OCI-M1 (cell line): Measurements from ENCODE around the gene MYO5A.
"Not testable (repeated sequence)": the region's sequence is repeated elsewhere in the genome, so short reads cannot be mapped to it uniquely, and the experiment has no call there.

ENCODE experiments used
- DNase-seq: peaks from one replicate; lab custom pipeline; 2025; lab: John Stamatoyannopoulos, UW

Gene MYO5A

GRCh38 chr15:52288986-52289385 lies 239.7 kb downstream of the MYO5A start:
- no peak for DNase-seq

- DNase-seq = no peak
These were observed 240.4 kb downstream of the MYO5A start for GRCh38 chr15:52288051-52288942.

GRCh38 chr15:52287114-52287513 lies 241.6 kb downstream of the MYO5A start:
- no peak for DNase-seq

- not testable (repeated sequence) for DNase-seq
These were observed 242.7 kb downstream of the MYO5A start for GRCh38 chr15:52285941-52286340.

GRCh38 chr15:52284164-52284563 lies 244.5 kb downstream of the MYO5A start:
- no peak for DNase-seq

GRCh38 chr15:52283281-52283680 lies 245.4 kb downstream of the MYO5A start:
- DNase-seq = no peak

- no peak for DNase-seq
These were observed 246.3 kb downstream of the MYO5A start for GRCh38 chr15:52282418-52282817.

- DNase-seq = no peak
These were observed 247.3 kb downstream of the MYO5A start for GRCh38 chr15:52281085-52282035.

- DNase-seq = no peak
These were observed 248.2 kb downstream of the MYO5A start for GRCh38 chr15:52280326-52281084.

- no peak for DNase-seq
These were observed 249.9 kb downstream of the MYO5A start for GRCh38 chr15:52278636-52279367.

- no peak for DNase-seq
These were observed 250.5 kb downstream of the MYO5A start for GRCh38 chr15:52278135-52278534.

GRCh38 chr15:52277575-52277974 lies 251.1 kb downstream of the MYO5A start:
- DNase-seq = no peak

- DNase-seq = no peak
These were observed 252.4 kb downstream of the MYO5A start for GRCh38 chr15:52276256-52276770.

GRCh38 chr15:52263563-52264282 lies 265.0 kb downstream of the MYO5A start:
- no peak for DNase-seq

GRCh38 chr15:52262364-52262763 lies 266.3 kb downstream of the MYO5A start:
- DNase-seq = no peak

GRCh38 chr15:52261498-52262242 lies 267.0 kb downstream of the MYO5A start:
- peak; percentile 77 for DNase-seq

GRCh38 chr15:52261026-52261425 lies 267.7 kb downstream of the MYO5A start:
- DNase-seq = no peak

- no peak for DNase-seq
These were observed 269.2 kb downstream of the MYO5A start for GRCh38 chr15:52259503-52259902.

- DNase-seq = no peak
These were observed 270.2 kb downstream of the MYO5A start for GRCh38 chr15:52258461-52258860.

- DNase-seq = no peak
These were observed 271.0 kb downstream of the MYO5A start for GRCh38 chr15:52257734-52258062.
